SK-N-SH (cell line): ENCODE measurements around the gene MAGI2. TPM values are rescaled to one million over a fixed set of nuclear protein-coding genes. Genes with fewer than 3 reads are reported as not detected.

Source experiments
- CTCF ChIA-PET: fragments of 300-600, 350-600 bp; formaldehyde crosslinking; extraction: SDS; loops from one replicate; lab custom pipeline; 2021; lab: Yijun Ruan, JAX
- POLR2A ChIA-PET: fragments of 350-600 bp; sonication (Branson Sonifier 250); formaldehyde crosslinking; extraction: SDS; loops from one replicate; lab custom pipeline; 2020; ENCODE audit warnings: antibody characterized with exemption, inconsistent platforms; lab: Yijun Ruan, JAX
- DNase-seq: peaks from one replicate; pipeline ENCODE4 v3.0.0; 2012
- H2AFZ ChIP-seq: fragments of 200-600 bp; sonication (generic); 2 replicates; pipeline ENCODE4 v1.8.1; 2016; ENCODE audit warnings: antibody characterized with exemption, mild to moderate bottlenecking, low read depth
- H3F3A ChIP-seq: fragments of 200-600 bp; sonication (generic); replicated peaks from 2 replicates; pipeline ENCODE3; 2016; ENCODE audit warnings: antibody characterized with exemption, mild to moderate bottlenecking; ENCODE audit not compliant: insufficient read depth
- H3K27ac ChIP-seq, 2 experiments: fragments of 200-500 bp in 1 of 2; fragments of 200-600 bp in 1 of 2; sonication (Bioruptor generic) in 1 of 2; sonication (generic), shearing (Covaris generic) in 1 of 2; 2 replicates each; pipeline versions ENCODE4 v1.5.1 to v1.6.1; 2014 to 2016; ENCODE audit warnings: low read depth in 2 of 2, inconsistent platforms in 1 of 2, low read length in 1 of 2, mild to moderate bottlenecking in 1 of 2, mixed read lengths in 1 of 2
- H3K27me3 ChIP-seq: fragments of 200-600 bp; sonication (generic), shearing (Covaris generic); 2 replicates; pipeline ENCODE4 v1.6.1; 2016; ENCODE audit warnings: mixed run types; ENCODE audit not compliant: insufficient read depth
- H3K36me3 ChIP-seq, 2 experiments: fragments of 200-500 bp in 1 of 2; fragments of 200-600 bp in 1 of 2; sonication (Bioruptor generic) in 1 of 2; sonication (generic) in 1 of 2; replicated peaks in 1 of 2; 2 replicates each; pipeline versions ENCODE3 to v1.5.1; 2014 to 2016; ENCODE audit warnings: low read length in 1 of 2, mild to moderate bottlenecking in 1 of 2; ENCODE audit not compliant: insufficient read depth in 2 of 2, control insufficient read depth in 1 of 2
- H3K4me1 ChIP-seq, 2 experiments: fragments of 200-500 bp in 1 of 2; fragments of 200-600 bp in 1 of 2; sonication (Bioruptor generic) in 1 of 2; sonication (generic), shearing (Covaris generic) in 1 of 2; 2 replicates each; pipeline versions ENCODE4 v1.5.1 to v1.6.1; 2014 to 2016; ENCODE audit warnings: low read depth in 1 of 2, low read length in 1 of 2, mixed run types in 1 of 2; ENCODE audit not compliant: insufficient read depth in 2 of 2, control insufficient read depth in 1 of 2
- H3K4me2 ChIP-seq: fragments of 200-600 bp; sonication (generic), shearing (Covaris generic); 2 replicates; pipeline ENCODE4 v1.6.1; 2017; ENCODE audit warnings: mixed run types
- H3K4me3 ChIP-seq, 2 experiments: fragments of 200-500 bp in 1 of 2; fragments of 200-600 bp in 1 of 2; sonication (Bioruptor generic) in 1 of 2; sonication (generic), shearing (Covaris generic) in 1 of 2; 2 replicates each; pipeline versions ENCODE4 v1.5.1 to v1.8.1; 2014 to 2016; ENCODE audit warnings: low read depth in 2 of 2, inconsistent platforms in 1 of 2, low read length in 1 of 2, mild to moderate bottlenecking in 1 of 2, mixed read lengths in 1 of 2, moderate library complexity in 1 of 2
- H3K79me2 ChIP-seq: fragments of 200-600 bp; sonication (generic); 2 replicates; pipeline ENCODE4 v1.8.1; 2017; ENCODE audit warnings: mild to moderate bottlenecking; ENCODE audit not compliant: insufficient read depth
- H3K9ac ChIP-seq: fragments of 200-600 bp; sonication (generic); 2 replicates; pipeline ENCODE4 v1.6.1; 2017; ENCODE audit warnings: mixed run types
- H3K9me2 ChIP-seq: fragments of 200-600 bp; sonication (generic); 2 replicates; pipeline ENCODE4 v1.6.1; 2017; ENCODE audit warnings: mixed run types
- H3K9me3 ChIP-seq: fragments of 200-600 bp; sonication (generic); 2 replicates; pipeline ENCODE4 v1.6.1; 2017; ENCODE audit warnings: mixed run types, mild to moderate bottlenecking, moderate library complexity
- H4K20me1 ChIP-seq: fragments of 200-600 bp; sonication (generic); 2 replicates; pipeline ENCODE4 v1.6.1; 2017; ENCODE audit warnings: mild to moderate bottlenecking, mixed run types; ENCODE audit not compliant: insufficient read depth
- CHD2 ChIP-seq: fragments of 150-350 bp; IDR thresholded peaks from 2 replicates; pipeline ENCODE4 v1.6.1; 2018; ENCODE audit warnings: low read length; ENCODE audit not compliant: partially characterized antibody
- FOXM1 ChIP-seq: IDR thresholded peaks from 2 replicates; pipeline ENCODE4 v1.4.0; 2012; ENCODE audit warnings: low read depth, mild to moderate bottlenecking
- GABPA ChIP-seq: IDR thresholded peaks from 2 replicates; pipeline ENCODE4 v1.4.0; 2012; ENCODE audit warnings: low read depth, mild to moderate bottlenecking
- GATA2 ChIP-seq: sonication (generic); formaldehyde crosslinking; IDR thresholded peaks from 2 replicates; pipeline ENCODE4 v1.5.0; 2020; ENCODE audit warnings: mild to moderate bottlenecking, missing genetic modification reagents
- IRF3 ChIP-seq: fragments of 150-350 bp; IDR thresholded peaks from 2 replicates; pipeline ENCODE4 v1.6.1; 2016; ENCODE audit warnings: mild to moderate bottlenecking, low read depth, low read length
- JUND ChIP-seq: IDR thresholded peaks from 2 replicates; pipeline ENCODE4 v1.4.0; 2012
- MAX ChIP-seq: IDR thresholded peaks from 2 replicates; pipeline ENCODE4 v1.4.0; 2012; ENCODE audit warnings: low read depth
- NRF1 ChIP-seq: IDR thresholded peaks from 2 replicates; pipeline ENCODE4 v1.6.1; 2012; ENCODE audit warnings: low read depth, mild to moderate bottlenecking, low read length
- POLR2AphosphoS5 ChIP-seq: IDR thresholded peaks from 2 replicates; pipeline ENCODE4 v1.6.1; 2012; ENCODE audit warnings: low read depth, low read length
- RAD21 ChIP-seq: IDR thresholded peaks from 2 replicates; pipeline ENCODE4 v1.6.1; 2012; ENCODE audit warnings: mild to moderate bottlenecking, low read length
- RXRA ChIP-seq: IDR thresholded peaks from 2 replicates; pipeline ENCODE4 v1.4.0; 2012; ENCODE audit warnings: low read depth, mild to moderate bottlenecking, borderline replicate concordance
- TCF12 ChIP-seq: IDR thresholded peaks from 2 replicates; pipeline ENCODE4 v1.4.0; 2012
- TEAD4 ChIP-seq: IDR thresholded peaks from 2 replicates; pipeline ENCODE4 v1.4.0; 2012; ENCODE audit warnings: mild to moderate bottlenecking, borderline replicate concordance; ENCODE audit not compliant: insufficient read depth
- USF1 ChIP-seq: IDR thresholded peaks from 2 replicates; pipeline ENCODE4 v1.4.0; 2012; ENCODE audit warnings: low read depth, borderline replicate concordance
- ZBTB33 ChIP-seq: IDR thresholded peaks from 2 replicates; pipeline ENCODE4 v1.4.0; 2012; ENCODE audit warnings: low read depth, borderline replicate concordance
- WGBS: methylation state at CpG from one replicate; pipeline ENCODE4 v1.1.6; 2017; ENCODE audit warnings: low lambda C conversion rate; 5-methylcytosine and 5-hydroxymethylcytosine counted together
- polyA plus RNA-seq, 3 experiments: library from polyadenylated mRNA; depleted of rRNA; stranded (reverse); fragments of >200 nt; gene quantifications; 2 replicates each; pipeline ENCODE4 v1.2.3, GENCODE V29; 2012
- TF ChIP-seq, protein P1 (sequence below): IDR thresholded peaks from 2 replicates; pipeline ENCODE4 v1.6.1; 2012; ENCODE audit warnings: mild to moderate bottlenecking, low read depth, low read length, moderate library complexity

The MAGI2 gene
- polyA plus RNA-seq, 1 of the 3 experiments (the other 2 are of a cell fraction) = 1.1 TPM

DNA sequence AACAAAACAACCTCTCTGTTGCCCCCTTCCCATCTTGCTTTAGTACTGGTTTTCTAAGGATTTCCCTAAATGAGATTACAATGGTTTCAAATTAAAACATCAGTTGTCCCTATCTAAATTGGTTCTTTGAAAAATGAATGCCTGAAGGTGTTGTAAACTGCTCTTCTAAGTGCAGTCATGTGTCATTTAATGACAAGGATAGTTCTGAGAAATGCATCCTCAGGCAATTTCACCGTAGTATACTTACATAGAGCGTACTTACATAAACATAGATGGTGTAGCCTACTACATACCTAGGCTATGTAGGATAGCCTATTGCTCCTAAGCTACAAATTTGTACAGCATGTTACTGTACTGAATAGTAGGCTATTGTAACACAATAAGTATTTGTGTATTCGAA, 278.1 kb downstream of the MAGI2 start (continued):
- TF ChIP-seq ZBTB33 = no peak
- no peak for TF ChIP-seq TEAD4

- Histone ChIP-seq H3K9ac (no peak overlapping the region), H3K27me3 (no peaks in the 10 kb centered on the region), H2AFZ (no peak overlapping the region), H3K79me2 (no peaks in the 10 kb centered on the region), H4K20me1 (no peaks in the 10 kb centered on the region), H3K27ac (no peak overlapping the region), H3K4me2 (no peak overlapping the region), H3K9me3 (0 out of 2 replicates have a peak, but pooled peaks cover 5% of the 10 kb centered on the region), H3K9me2 (no peaks in the 10 kb centered on the region), H3K36me3 (no peaks in the 10 kb centered on the region), H3K4me3 (no peak overlapping the region), H3K4me1 (no peaks in the 10 kb centered on the region), H3F3A (no peaks in the 10 kb centered on the region)
- ChIA-PET CTCF (interaction anchor here (0.6 to 3.9 kb wide), 3 partner anchors 12 to 833 kb away, joined by 3 to 24 read pairs (median 4); no protein-coding TSS in a partner anchor), POLR2A (no interaction called here)
- no peak for TF ChIP-seq GATA2 (CRISPR knock-in tag)
- no peak for TF ChIP-seq NRF1
- no peak for TF ChIP-seq POLR2AphosphoS5
- no peak for TF ChIP-seq CHD2
- TF ChIP-seq TEAD4 = no peak
- no peak for TF ChIP-seq USF1
- TF ChIP-seq IRF3 = no peak
- no peak for DNase-seq
- WGBS = 88% methylated on average over 1 of the region's 1 CpG
These were observed 288.2 kb downstream of the MAGI2 start for GRCh38 chr7:79165225-79165624.

DNA sequence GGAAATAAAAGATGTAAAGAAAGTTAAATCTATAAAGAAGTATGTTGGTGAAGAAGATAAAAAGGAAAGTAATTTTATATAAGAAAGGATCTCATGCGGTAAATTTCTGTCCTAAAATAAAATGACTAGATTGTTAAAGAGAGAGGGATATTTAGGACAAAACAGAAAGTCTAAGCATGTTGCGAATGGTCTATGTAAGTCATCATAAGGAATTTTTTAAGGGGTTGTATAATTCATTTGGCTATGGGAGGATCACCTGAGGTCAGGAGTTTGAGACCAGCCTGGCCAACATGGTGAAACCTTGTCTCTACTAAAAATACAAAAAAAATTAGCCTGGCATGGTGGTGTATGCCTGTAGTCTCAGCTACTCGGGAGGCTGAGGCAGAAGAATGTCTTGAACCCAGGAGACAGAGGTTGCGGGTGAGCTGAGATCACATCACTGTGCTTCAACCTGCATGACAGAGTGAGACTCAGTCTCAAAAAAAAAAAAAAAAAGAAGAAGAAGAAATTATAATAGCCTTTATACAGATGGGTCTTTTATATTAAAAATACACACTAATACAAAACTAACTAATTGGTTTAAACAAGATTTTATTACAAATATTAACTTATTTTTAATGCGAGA, 294.3 kb downstream of the MAGI2 start:
- DNase-seq = no peak
- Histone ChIP-seq H3F3A (no peaks in the 10 kb centered on the region), H3K27me3 (no peaks in the 10 kb centered on the region), H2AFZ (no peak overlapping the region), H3K9me3 (0 out of 2 replicates have a peak, but pooled peaks cover 17% of the 10 kb centered on the region), H3K4me2 (no peak overlapping the region), H3K4me3 (no peak overlapping the region), H3K79me2 (no peaks in the 10 kb centered on the region), H3K9ac (no peak overlapping the region), H4K20me1 (no peaks in the 10 kb centered on the region), H3K36me3 (peaks cover 0 to 11% of the 10 kb centered on the region in 2 experiments), H3K27ac (no peak overlapping the region), H3K4me1 (no peaks in the 10 kb centered on the region), H3K9me2 (no peaks in the 10 kb centered on the region)
- ChIA-PET CTCF (interaction anchor here (0.6 to 1.3 kb wide), 2 partner anchors 17 to 123 kb away, joined by 3 to 4 read pairs; no protein-coding TSS in a partner anchor), POLR2A (no interaction called here)
- WGBS = 74% methylated on average over 5 of the region's 5 CpGs
- no peak for TF ChIP-seq FOXM1
- TF ChIP-seq, protein P1, sequence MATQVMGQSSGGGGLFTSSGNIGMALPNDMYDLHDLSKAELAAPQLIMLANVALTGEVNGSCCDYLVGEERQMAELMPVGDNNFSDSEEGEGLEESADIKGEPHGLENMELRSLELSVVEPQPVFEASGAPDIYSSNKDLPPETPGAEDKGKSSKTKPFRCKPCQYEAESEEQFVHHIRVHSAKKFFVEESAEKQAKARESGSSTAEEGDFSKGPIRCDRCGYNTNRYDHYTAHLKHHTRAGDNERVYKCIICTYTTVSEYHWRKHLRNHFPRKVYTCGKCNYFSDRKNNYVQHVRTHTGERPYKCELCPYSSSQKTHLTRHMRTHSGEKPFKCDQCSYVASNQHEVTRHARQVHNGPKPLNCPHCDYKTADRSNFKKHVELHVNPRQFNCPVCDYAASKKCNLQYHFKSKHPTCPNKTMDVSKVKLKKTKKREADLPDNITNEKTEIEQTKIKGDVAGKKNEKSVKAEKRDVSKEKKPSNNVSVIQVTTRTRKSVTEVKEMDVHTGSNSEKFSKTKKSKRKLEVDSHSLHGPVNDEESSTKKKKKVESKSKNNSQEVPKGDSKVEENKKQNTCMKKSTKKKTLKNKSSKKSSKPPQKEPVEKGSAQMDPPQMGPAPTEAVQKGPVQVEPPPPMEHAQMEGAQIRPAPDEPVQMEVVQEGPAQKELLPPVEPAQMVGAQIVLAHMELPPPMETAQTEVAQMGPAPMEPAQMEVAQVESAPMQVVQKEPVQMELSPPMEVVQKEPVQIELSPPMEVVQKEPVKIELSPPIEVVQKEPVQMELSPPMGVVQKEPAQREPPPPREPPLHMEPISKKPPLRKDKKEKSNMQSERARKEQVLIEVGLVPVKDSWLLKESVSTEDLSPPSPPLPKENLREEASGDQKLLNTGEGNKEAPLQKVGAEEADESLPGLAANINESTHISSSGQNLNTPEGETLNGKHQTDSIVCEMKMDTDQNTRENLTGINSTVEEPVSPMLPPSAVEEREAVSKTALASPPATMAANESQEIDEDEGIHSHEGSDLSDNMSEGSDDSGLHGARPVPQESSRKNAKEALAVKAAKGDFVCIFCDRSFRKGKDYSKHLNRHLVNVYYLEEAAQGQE = no peak
- TF ChIP-seq GABPA = no peak
- no peak for TF ChIP-seq POLR2AphosphoS5
- no peak for TF ChIP-seq MAX
- TF ChIP-seq JUND = no peak
- no peak for TF ChIP-seq RXRA
- TF ChIP-seq RAD21 = no peak
- no peak for TF ChIP-seq GATA2 (CRISPR knock-in tag)
- no peak for TF ChIP-seq NRF1
- no peak for TF ChIP-seq TCF12
